ENCODE results near the gene FITM1.

DNA sequence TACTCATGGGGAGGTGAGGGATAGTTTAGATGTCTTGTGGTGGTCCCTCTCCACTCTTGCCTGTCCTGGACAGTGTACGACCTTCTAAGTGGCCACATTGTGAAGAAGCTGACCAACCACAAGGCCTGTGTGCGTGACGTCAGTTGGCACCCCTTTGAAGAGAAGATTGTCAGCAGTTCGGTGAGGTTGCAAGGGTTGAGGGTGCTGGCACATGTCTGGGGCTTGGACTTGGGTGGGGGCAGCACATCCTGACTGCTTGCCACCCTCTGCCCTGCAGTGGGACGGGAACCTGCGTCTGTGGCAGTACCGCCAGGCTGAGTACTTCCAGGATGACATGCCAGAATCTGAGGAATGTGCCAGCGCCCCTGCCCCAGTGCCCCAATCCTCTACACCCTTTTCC is 7.6 kb upstream of the FITM1 start:
- TF ChIP-seq, protein P1, sequence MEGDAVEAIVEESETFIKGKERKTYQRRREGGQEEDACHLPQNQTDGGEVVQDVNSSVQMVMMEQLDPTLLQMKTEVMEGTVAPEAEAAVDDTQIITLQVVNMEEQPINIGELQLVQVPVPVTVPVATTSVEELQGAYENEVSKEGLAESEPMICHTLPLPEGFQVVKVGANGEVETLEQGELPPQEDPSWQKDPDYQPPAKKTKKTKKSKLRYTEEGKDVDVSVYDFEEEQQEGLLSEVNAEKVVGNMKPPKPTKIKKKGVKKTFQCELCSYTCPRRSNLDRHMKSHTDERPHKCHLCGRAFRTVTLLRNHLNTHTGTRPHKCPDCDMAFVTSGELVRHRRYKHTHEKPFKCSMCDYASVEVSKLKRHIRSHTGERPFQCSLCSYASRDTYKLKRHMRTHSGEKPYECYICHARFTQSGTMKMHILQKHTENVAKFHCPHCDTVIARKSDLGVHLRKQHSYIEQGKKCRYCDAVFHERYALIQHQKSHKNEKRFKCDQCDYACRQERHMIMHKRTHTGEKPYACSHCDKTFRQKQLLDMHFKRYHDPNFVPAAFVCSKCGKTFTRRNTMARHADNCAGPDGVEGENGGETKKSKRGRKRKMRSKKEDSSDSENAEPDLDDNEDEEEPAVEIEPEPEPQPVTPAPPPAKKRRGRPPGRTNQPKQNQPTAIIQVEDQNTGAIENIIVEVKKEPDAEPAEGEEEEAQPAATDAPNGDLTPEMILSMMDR (IDR thresholded peaks at IDR 0.05): no peak
- no peak for TF ChIP-seq POLR2AphosphoS5 (IDR thresholded peaks at IDR 0.05)
